Neural cell (in vitro differentiated cells): Measurements from ENCODE around the gene TIAM2. TPM values are rescaled to one million over a fixed set of nuclear protein-coding genes. Genes with fewer than 3 reads are reported as not detected.

Experiments used
- H2AFZ ChIP-seq: fragments of 200-600, 300-800 bp; sonication (generic), shearing (Covaris generic); 2 replicates; pipeline ENCODE4 v1.6.0; 2014; ENCODE audit warnings: low read depth, mild to moderate bottlenecking, antibody characterized with exemption, low read length, moderate library complexity
- H3F3A ChIP-seq: fragments of 200-600 bp; shearing (Covaris generic); 2 replicates; pipeline ENCODE4 v1.6.1; 2016; ENCODE audit warnings: mild to moderate bottlenecking, moderate library complexity, mixed read lengths, antibody characterized with exemption, low read length; ENCODE audit not compliant: insufficient read depth, poor library complexity, severe bottlenecking
- H3K27ac ChIP-seq: fragments of 200-600, 300-800 bp; sonication (generic), shearing (Covaris generic); 2 replicates; pipeline ENCODE4 v1.5.1; 2014; ENCODE audit warnings: mild to moderate bottlenecking, low read length, moderate library complexity
- H3K27me3 ChIP-seq: fragments of 300-800, 200-600 bp; sonication (generic), shearing (Covaris generic); 2 replicates; pipeline ENCODE4 v1.6.0; 2014; ENCODE audit warnings: mild to moderate bottlenecking, low read depth, low read length, moderate library complexity; ENCODE audit not compliant: insufficient read depth
- H3K36me3 ChIP-seq: fragments of 300-800, 200-600 bp; sonication (generic), shearing (Covaris generic); 2 replicates; pipeline ENCODE4 v1.5.1; 2014; ENCODE audit warnings: mild to moderate bottlenecking, antibody characterized with exemption, low read length, moderate library complexity; ENCODE audit not compliant: insufficient read depth
- H3K4me2 ChIP-seq: fragments of 300-800, 200-600 bp; sonication (generic), shearing (Covaris generic); 2 replicates; pipeline ENCODE4 v1.6.0; 2014; ENCODE audit warnings: mild to moderate bottlenecking, low read length
- H3K4me3 ChIP-seq: fragments of 300-800, 200-600 bp; sonication (generic), shearing (Covaris generic); 2 replicates; pipeline ENCODE4 v1.5.1; 2014; ENCODE audit warnings: mild to moderate bottlenecking, low read length, moderate library complexity
- H3K79me2 ChIP-seq: fragments of 200-600 bp; shearing (Covaris generic); replicated peaks from 2 replicates; pipeline ENCODE4 v1.6.0; 2014; ENCODE audit warnings: mild to moderate bottlenecking, low read length, moderate library complexity; ENCODE audit not compliant: insufficient read depth
- H3K9ac ChIP-seq: fragments of 300-800, 200-600 bp; sonication (generic), shearing (Covaris generic); 2 replicates; pipeline ENCODE4 v1.6.1; 2016; ENCODE audit warnings: mild to moderate bottlenecking, low read length, mixed read lengths
- H3K9me2 ChIP-seq: fragments of 200-600 bp; shearing (Covaris generic); 2 replicates; pipeline ENCODE4 v1.6.1; 2016; ENCODE audit warnings: mild to moderate bottlenecking, low read length, mixed read lengths; ENCODE audit not compliant: insufficient read depth
- H3K9me3 ChIP-seq: fragments of 200-600, 300-800 bp; sonication (generic), shearing (Covaris generic); 2 replicates; pipeline ENCODE4 v1.6.1; 2016; ENCODE audit warnings: mild to moderate bottlenecking, mixed run types, low read length, moderate library complexity, mixed read lengths
- H4K20me1 ChIP-seq: fragments of 200-600 bp; shearing (Covaris generic); 2 replicates; pipeline ENCODE4 v1.6.1; 2016; ENCODE audit warnings: mild to moderate bottlenecking, mixed run types; ENCODE audit not compliant: insufficient read depth
- CTCF ChIP-seq: fragments of 450-650 bp; IDR thresholded peaks from 2 replicates; pipeline ENCODE4 v1.5.1; 2014; ENCODE audit warnings: antibody characterized with exemption, mild to moderate bottlenecking, moderate library complexity; ENCODE audit not compliant: poor library complexity, severe bottlenecking
- EP300 ChIP-seq: fragments of 450-650 bp; conservative IDR thresholded peaks from 2 replicates; pipeline ENCODE4 v1.6.1; 2014; ENCODE audit warnings: antibody characterized with exemption, mild to moderate bottlenecking, moderate library complexity; ENCODE audit not compliant: poor library complexity, severe bottlenecking
- EZH2 ChIP-seq: fragments of 200-600, 300-800 bp; shearing (Covaris generic), sonication (generic); IDR thresholded peaks from 2 replicates; pipeline ENCODE4 v1.6.1; 2014; ENCODE audit warnings: antibody characterized with exemption, low read length, borderline replicate concordance, mild to moderate bottlenecking; ENCODE audit not compliant: insufficient read depth, poor library complexity, severe bottlenecking
- MXI1 ChIP-seq: fragments of 450-650 bp; conservative IDR thresholded peaks from 2 replicates; pipeline ENCODE4 v1.6.1; 2014; ENCODE audit warnings: antibody characterized with exemption, mild to moderate bottlenecking; ENCODE audit not compliant: poor library complexity, severe bottlenecking
- POLR2AphosphoS5 ChIP-seq: IDR thresholded peaks from 2 replicates; pipeline ENCODE4 v1.6.1; 2012
- RAD21 ChIP-seq: fragments of 450-650 bp; conservative IDR thresholded peaks from 2 replicates; pipeline ENCODE4 v1.6.1; 2014; ENCODE audit warnings: antibody characterized with exemption, mild to moderate bottlenecking, moderate library complexity
- SMC3 ChIP-seq: fragments of 450-650 bp; conservative IDR thresholded peaks from 2 replicates; pipeline ENCODE4 v1.6.1; 2014; ENCODE audit warnings: antibody characterized with exemption, mild to moderate bottlenecking, moderate library complexity; ENCODE audit not compliant: poor library complexity
- TAF1 ChIP-seq: IDR thresholded peaks from 2 replicates; pipeline ENCODE4 v1.6.1; 2012; ENCODE audit warnings: low read depth
- polyA plus RNA-seq: library from polyadenylated mRNA; depleted of rRNA; stranded (reverse); fragments of >200 nt; gene quantifications from 2 replicates; pipeline ENCODE4 v1.2.3, GENCODE V29; 2014
- TF ChIP-seq, protein P1 (sequence below): IDR thresholded peaks from 2 replicates; pipeline ENCODE4 v1.6.1; 2012; ENCODE audit warnings: borderline replicate concordance

Gene TIAM2
- polyA plus RNA-seq, 1 donor from 2014 or later, result 73.3 TPM

- no peak overlapping the region for H2AFZ ChIP-seq
- TF ChIP-seq EP300 (no peak), CTCF (no peak), POLR2AphosphoS5 (no peak), TAF1 (no peak), SMC3 (no peak), MXI1 (no peak), RAD21 (no peak), EZH2 (no peak)
- TF ChIP-seq, protein P1, sequence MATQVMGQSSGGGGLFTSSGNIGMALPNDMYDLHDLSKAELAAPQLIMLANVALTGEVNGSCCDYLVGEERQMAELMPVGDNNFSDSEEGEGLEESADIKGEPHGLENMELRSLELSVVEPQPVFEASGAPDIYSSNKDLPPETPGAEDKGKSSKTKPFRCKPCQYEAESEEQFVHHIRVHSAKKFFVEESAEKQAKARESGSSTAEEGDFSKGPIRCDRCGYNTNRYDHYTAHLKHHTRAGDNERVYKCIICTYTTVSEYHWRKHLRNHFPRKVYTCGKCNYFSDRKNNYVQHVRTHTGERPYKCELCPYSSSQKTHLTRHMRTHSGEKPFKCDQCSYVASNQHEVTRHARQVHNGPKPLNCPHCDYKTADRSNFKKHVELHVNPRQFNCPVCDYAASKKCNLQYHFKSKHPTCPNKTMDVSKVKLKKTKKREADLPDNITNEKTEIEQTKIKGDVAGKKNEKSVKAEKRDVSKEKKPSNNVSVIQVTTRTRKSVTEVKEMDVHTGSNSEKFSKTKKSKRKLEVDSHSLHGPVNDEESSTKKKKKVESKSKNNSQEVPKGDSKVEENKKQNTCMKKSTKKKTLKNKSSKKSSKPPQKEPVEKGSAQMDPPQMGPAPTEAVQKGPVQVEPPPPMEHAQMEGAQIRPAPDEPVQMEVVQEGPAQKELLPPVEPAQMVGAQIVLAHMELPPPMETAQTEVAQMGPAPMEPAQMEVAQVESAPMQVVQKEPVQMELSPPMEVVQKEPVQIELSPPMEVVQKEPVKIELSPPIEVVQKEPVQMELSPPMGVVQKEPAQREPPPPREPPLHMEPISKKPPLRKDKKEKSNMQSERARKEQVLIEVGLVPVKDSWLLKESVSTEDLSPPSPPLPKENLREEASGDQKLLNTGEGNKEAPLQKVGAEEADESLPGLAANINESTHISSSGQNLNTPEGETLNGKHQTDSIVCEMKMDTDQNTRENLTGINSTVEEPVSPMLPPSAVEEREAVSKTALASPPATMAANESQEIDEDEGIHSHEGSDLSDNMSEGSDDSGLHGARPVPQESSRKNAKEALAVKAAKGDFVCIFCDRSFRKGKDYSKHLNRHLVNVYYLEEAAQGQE, result no peak
- H3K27ac ChIP-seq, result no peak overlapping the region
- H3K9me2 ChIP-seq, result no peaks in the 10 kb centered on the region
- no peaks in the 10 kb centered on the region for H3K27me3 ChIP-seq
- no peaks in the 10 kb centered on the region for H3K9me3 ChIP-seq
- H3K4me3 ChIP-seq, result no peak overlapping the region
- H3K36me3 ChIP-seq, result no peaks in the 10 kb centered on the region
- no peaks in the 10 kb centered on the region for H3F3A ChIP-seq
- no peak overlapping the region for H3K9ac ChIP-seq
- H4K20me1 ChIP-seq, result no peaks in the 10 kb centered on the region
- no peak overlapping the region for H3K4me2 ChIP-seq
- no peaks in the 10 kb centered on the region for H3K79me2 ChIP-seq
These were observed 60.6 kb downstream of the TIAM2 start for GRCh38 chr6:155055729-155056128.

GRCh38 chr6:155056756-155057155 lies 61.6 kb downstream of the TIAM2 start:
- H3K9ac ChIP-seq, result no peak overlapping the region
- H3K9me3 ChIP-seq, result no peaks in the 10 kb centered on the region
- no peaks in the 10 kb centered on the region for H3F3A ChIP-seq
- H3K4me2 ChIP-seq, result no peak overlapping the region
- H3K27me3 ChIP-seq, result no peaks in the 10 kb centered on the region
- TF ChIP-seq EP300 (no peak), MXI1 (no peak), CTCF (no peak)
- no peak overlapping the region for H3K4me3 ChIP-seq
- no peaks in the 10 kb centered on the region for H4K20me1 ChIP-seq
- H3K27ac ChIP-seq, result no peak overlapping the region
- no peaks in the 10 kb centered on the region for H3K36me3 ChIP-seq
- no peaks in the 10 kb centered on the region for H3K79me2 ChIP-seq
- no peaks in the 10 kb centered on the region for H3K9me2 ChIP-seq
- H2AFZ ChIP-seq, result no peak overlapping the region
